CD1c-positive myeloid dendritic cell (primary cell): Measurements from ENCODE around the gene ZC3H7B.
"Not testable (repeated sequence)": the region's sequence is repeated elsewhere in the genome, so short reads cannot be mapped to it uniquely, and the experiment has no call there.

Experiments
- DNase-seq: peaks from one replicate; pipeline ENCODE4 v3.0.0-alpha.2; 2016; ENCODE audit errors: extremely low spot score

The ZC3H7B gene, protein sequence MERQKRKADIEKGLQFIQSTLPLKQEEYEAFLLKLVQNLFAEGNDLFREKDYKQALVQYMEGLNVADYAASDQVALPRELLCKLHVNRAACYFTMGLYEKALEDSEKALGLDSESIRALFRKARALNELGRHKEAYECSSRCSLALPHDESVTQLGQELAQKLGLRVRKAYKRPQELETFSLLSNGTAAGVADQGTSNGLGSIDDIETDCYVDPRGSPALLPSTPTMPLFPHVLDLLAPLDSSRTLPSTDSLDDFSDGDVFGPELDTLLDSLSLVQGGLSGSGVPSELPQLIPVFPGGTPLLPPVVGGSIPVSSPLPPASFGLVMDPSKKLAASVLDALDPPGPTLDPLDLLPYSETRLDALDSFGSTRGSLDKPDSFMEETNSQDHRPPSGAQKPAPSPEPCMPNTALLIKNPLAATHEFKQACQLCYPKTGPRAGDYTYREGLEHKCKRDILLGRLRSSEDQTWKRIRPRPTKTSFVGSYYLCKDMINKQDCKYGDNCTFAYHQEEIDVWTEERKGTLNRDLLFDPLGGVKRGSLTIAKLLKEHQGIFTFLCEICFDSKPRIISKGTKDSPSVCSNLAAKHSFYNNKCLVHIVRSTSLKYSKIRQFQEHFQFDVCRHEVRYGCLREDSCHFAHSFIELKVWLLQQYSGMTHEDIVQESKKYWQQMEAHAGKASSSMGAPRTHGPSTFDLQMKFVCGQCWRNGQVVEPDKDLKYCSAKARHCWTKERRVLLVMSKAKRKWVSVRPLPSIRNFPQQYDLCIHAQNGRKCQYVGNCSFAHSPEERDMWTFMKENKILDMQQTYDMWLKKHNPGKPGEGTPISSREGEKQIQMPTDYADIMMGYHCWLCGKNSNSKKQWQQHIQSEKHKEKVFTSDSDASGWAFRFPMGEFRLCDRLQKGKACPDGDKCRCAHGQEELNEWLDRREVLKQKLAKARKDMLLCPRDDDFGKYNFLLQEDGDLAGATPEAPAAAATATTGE

GRCh38 chr22:41301085-41302020, at the start of gene ZC3H7B:
TSS of gene ZC3H7B (plus strand) at chr22:41301525. CDS start at chr22:41320661, 19,136 bp downstream.
- DNase-seq, result peak; percentile 87

DNA sequence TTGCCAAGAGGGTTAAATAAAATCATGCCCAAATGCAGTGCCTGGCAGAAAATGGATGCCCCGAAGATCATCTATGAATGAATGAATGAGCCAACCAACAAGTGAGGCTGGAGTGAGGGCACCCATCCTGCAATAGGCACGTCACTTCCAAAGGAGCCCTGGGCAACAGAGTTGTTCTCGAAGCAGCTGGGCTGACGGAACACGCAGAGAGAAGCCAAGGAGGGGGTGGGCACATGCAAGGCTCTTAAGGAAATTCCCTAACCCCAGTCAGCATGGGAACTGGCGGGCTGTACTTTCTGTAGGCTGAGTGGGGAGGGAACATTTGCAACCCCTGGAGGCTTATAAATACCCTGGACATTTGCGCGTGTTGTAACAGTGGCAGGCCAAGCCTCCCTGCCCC, 49.0 kb upstream of the ZC3H7B start:
- DNase-seq, result no peak

DNA sequence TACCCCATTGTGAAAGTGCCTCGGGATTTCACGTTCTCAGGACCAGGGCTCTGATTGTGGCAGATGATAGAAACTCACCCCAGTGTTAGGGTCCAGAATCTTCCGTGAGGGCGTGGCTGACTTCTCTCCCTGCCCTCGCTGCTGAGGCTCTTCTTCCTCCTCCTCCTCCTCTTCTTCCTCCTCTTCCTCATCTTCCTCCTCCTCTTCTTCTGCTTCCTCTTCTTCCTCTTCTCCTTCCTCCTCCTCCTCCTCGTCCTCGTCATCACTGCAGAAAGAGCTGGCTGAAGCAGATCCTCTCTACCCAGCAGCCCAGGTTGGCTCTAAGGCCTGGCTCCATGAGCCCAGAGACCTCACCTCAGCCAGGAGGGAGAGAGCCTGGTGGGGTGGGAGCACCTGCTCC, 47.1 kb upstream of the ZC3H7B start:
- DNase-seq, result no peak

GRCh38 chr22:41256254-41257253, 44.8 kb upstream of the ZC3H7B start:
- DNase-seq, result no peak

GRCh38 chr22:41257696-41258095, 43.6 kb upstream of the ZC3H7B start:
- DNase-seq, result no peak

DNA sequence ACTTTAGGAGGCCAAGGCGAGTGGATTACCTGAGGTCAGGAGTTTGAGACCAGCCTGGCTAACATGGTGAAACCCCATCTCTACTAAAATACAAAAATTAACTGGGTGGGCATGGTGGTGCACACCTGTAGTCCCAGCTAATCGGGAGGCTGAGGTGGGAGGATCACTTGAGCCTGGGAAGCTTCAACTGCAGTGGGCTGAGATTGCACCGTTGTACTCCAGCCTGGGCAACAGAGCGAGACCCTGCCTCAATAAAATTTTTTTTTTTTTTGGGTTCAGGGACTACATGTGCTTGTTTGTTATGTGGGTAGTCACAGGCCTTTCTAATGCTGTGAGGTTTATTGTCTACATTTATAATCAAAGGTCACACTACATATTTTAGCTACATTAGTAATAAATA, 41.6 kb upstream of the ZC3H7B start:
- not testable (repeated sequence) for DNase-seq

DNA sequence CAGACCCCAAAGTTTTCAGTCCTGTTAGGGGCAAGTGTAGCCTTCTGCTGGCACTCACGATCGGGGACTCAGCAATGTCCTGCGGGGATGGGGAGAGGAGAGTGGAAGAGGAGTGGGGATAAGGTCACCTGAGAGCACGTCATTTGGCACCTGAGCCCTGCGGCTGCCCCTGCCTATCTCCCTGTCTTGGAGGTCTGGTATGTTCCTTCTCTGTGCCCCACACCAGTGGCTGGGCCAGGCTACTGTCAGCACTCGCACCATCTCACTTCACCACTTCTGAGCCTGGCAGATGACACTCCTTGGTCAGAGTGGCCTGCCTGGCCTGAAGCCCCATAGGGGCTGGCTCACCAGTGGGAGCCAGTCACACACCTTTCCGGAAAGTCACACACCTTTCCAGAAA, 40.5 kb upstream of the ZC3H7B start:
- no peak for DNase-seq

DNA sequence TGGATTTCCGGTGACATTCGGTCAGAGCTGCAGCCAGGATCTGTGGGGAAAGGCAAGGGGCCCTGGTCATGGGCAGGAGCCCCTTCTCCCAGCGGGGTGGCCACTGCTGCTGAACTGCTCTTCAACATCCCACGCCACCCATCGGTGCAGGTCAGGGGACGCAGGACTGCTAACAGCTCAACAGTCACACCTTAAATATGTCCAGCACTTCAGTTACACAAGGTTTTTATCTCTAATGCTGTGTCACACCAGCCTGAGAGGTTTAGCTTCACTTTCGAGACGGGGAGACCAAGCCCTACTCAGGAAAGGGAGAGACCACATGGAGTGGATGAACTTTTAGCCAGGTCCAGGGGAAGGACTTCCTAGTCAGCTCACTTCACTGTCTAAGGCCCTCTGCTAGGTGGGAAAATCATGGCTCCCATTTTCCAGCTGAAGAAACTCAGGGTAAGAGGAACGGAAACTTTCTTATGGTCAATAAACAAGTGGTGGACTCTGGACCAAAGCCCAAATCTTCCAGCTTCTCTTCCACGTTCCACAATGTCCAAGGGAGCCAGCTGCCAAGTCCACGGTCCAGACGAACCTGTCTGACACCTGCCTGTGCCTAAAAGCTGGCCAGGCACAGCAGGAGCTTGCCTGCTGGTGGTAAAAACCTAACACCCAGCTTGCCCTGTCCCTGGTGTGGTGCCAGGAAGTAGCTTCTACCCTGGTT, 39.6 kb upstream of the ZC3H7B start:
- DNase-seq, result no peak

DNA sequence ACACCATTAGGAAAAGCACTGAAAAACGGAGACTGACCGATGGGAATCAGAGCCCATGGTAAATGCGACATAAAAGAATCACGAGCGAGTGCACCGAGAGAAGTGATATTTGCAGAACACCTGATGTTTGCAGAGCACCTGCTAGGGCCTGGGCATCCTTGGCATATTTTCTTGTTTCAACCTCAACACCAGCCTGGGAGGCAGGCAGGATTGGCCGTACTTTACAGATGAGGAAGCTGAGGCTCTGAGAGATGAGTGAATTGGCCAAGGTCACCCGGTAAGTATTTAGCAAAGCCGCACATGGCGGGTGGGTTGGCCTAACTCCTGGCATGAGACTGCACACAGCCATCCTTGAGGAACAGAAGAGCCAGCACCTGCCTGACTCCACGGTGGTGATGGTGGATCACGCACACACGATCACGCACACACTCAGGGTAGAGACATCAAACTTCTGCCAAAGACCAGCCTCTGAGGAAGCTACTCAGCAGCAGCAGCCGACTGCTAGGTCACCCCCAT, 39.0 kb upstream of the ZC3H7B start:
- no peak for DNase-seq

DNA sequence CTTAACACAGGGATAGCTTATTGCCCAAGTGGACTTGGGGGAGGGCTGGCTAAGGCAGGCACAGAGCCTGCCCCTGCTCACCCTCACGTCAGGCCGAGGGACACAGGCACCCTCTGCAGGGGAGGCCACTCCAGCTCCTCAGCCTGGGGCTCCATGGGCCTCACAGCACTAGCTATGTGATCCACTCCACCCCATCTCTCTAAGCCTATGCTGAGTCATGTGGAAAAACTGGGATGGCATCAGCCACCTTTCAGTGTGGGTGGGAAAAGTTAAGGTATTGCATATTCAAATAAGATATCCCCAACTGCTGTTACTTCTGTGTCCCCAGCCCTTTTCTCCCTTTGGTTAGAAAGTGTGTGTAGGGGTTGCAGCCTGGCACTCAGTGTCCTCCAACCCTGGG, 37.6 kb upstream of the ZC3H7B start:
- DNase-seq, result no peak

DNA sequence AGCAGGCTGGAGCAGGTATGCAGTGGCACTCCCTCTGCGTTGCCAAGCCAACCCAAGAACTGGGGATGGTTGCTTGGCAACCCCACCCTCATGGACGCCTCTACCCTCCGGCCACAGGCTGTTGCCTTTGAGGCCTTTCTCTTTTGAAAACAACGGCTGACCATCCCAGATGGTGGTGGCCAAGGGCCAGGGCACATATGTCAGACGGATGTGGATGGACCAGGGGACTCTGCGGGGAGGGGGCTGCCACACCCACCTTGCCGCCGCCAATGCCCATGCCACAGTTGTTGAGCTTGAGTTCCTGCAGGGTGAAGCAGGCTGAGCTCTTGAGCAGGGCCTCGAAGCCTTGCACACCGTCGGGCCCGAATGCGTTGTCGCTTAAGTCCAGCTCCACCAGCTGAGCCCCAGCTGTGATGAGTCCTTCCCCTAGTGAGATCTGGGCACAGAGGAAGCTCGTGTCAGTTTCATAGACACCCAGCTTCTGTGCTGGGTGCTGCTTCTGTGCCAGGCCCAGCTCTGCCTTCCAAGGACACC, 36.9 kb upstream of the ZC3H7B start:
- no peak for DNase-seq

GRCh38 chr22:41267958-41268357, 33.4 kb upstream of the ZC3H7B start:
- no peak for DNase-seq

DNA sequence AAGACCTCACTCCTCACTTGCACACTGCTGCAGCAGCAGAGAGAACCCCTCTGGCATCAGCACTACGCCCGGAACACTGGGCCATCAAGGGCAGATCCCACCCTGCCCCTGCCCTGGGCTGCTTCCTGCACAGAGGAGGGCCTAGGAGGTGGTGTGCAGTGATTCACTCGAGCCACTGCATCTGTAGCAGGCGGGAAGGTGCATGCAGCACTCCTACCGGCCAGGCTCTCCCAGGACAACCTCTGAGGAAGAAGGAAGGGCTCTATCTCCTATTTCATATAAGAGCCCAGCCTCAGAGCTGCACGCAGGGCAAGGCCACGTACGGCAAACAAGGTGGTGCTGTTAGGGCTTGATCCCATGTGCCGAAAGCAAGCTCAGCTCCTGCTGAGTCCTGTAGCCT, 29.5 kb upstream of the ZC3H7B start:
- no peak for DNase-seq

DNA sequence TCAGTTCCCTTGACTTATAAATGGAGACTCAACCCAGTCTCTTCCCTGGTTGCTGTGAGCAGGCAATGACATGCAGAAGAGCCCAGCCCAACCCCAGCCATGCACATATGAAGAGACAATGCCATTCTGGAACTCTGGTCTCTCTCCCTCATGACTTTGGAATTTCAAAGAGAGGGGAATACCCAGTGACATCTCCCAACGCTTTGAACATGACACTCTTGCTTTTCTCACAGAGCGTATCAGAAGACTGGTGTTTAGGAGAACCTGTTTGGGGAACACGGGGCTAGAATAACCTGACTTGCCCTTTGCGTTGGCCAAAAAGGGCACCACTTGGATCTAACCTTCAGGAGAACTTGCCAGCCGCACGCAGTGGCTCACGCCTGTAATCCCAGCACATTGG, 28.2 kb upstream of the ZC3H7B start:
- no peak for DNase-seq

- DNase-seq, result no peak
Measured at GRCh38 chr22:41274856-41275255, 26.5 kb upstream of the ZC3H7B start.

- DNase-seq, result no peak
Measured at GRCh38 chr22:41280065-41280464, 21.3 kb upstream of the ZC3H7B start.

- no peak for DNase-seq
Measured at GRCh38 chr22:41280854-41281253, 20.5 kb upstream of the ZC3H7B start.

- no peak for DNase-seq
Measured at GRCh38 chr22:41284465-41284864, 16.9 kb upstream of the ZC3H7B start.

DNA sequence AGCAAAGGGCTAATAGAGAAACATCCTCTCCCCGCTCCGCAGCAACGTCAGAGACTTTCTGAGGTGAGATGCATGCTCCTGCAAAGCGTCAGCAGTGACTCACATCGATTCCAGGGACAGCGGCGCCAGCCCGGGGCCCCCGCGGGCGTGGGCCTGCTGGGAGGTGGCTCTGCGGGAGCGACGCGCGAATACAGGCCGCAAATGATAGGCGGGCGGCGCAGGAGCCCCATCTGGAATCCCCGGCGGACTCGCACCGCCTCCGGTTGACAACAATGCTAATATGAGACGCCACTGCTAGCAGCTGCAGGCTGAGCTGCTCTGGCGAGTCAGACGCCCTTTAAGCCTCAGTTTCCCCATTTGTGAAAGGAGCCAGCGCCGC, 15.9 kb upstream of the ZC3H7B start:
- peak; percentile 87 for DNase-seq
